MM.1S (cell line): Measurements from ENCODE around the gene TMEM273.

Source experiments
- CTCF ChIP-seq: fragments of 300-600 bp; sonication (generic); IDR thresholded peaks from 2 replicates; pipeline ENCODE4 v1.5.1; 2016; ENCODE audit warnings: antibody characterized with exemption, low read length, mixed read lengths
- EZH2 ChIP-seq: fragments of 300-600 bp; sonication (generic); optimal IDR thresholded peaks from 2 replicates; pipeline ENCODE3; 2017; ENCODE audit warnings: low read depth, mild to moderate bottlenecking, antibody characterized with exemption, low read length, mixed read lengths

GRCh38 chr10:49235392-49235791, 47.2 kb upstream of the TMEM273 start:
- TF ChIP-seq CTCF: no peak
- no peak for TF ChIP-seq EZH2
